HL-60 (cell line): ENCODE results near the gene OR2A12.

Experiments used
- CTCF ChIP-seq: IDR thresholded peaks from one replicate; pipeline ENCODE4 v1.5.1; 2011; ENCODE audit warnings: low read length, control low read depth, inconsistent platforms; ENCODE audit not compliant: insufficient read depth
- GABPA ChIP-seq: IDR thresholded peaks from 2 replicates; pipeline ENCODE4 v1.6.1; 2012; ENCODE audit warnings: low read depth

- TF ChIP-seq CTCF, result no peak
- no peak for TF ChIP-seq GABPA
Observed at GRCh38 chr7:144063710-144064109, 22.4 kb upstream of the OR2A12 start.
